Stimulated activated CD4-positive, alpha-beta T cell treated with anti-CD3 and anti-CD28 coated beads, Interleukin-4, amount 100 ng/mL, for 24 hours (primary cell): ENCODE results near the gene ING5.
A peak's percentile ranks its signal among the peaks of the same experiment; 100 is the strongest.
"Not testable (repeated sequence)": the region's sequence is repeated elsewhere in the genome, so short reads cannot be mapped to it uniquely, and the experiment has no call there.

ENCODE experiments used
- DNase-seq: peaks from one replicate; pipeline ENCODE4 v3.0.0-alpha.2; 2020

ING5 gene

GRCh38 chr2:241701399-241702154 is at the start of gene ING5:
Gene ING5, plus strand, starts transcription at chr2:241702039. Its CDS starts 27 bp downstream, at chr2:241702066.
- peak; percentile 97 for DNase-seq

GRCh38 chr2:241652142-241652541 is 49.7 kb upstream of the ING5 start:
- no peak for DNase-seq

GRCh38 chr2:241652722-241653121 is 49.1 kb upstream of the ING5 start:
- DNase-seq, result no peak

GRCh38 chr2:241653210-241653750 is 48.6 kb upstream of the ING5 start:
- DNase-seq, result no peak

GRCh38 chr2:241654551-241654950 is 47.3 kb upstream of the ING5 start:
- DNase-seq, result no peak

- no peak for DNase-seq
Observed at GRCh38 chr2:241655516-241656189, 46.2 kb upstream of the ING5 start.

- DNase-seq, result no peak
Observed at GRCh38 chr2:241656190-241656741, 45.6 kb upstream of the ING5 start.

- DNase-seq, result no peak
Observed at GRCh38 chr2:241657786-241658254, 44.0 kb upstream of the ING5 start.

- no peak for DNase-seq
Observed at GRCh38 chr2:241658296-241658695, 43.5 kb upstream of the ING5 start.

- peak; percentile 34 for DNase-seq
Observed at GRCh38 chr2:241659150-241659739, 42.6 kb upstream of the ING5 start.

- DNase-seq, result no peak
Observed at GRCh38 chr2:241660593-241661213, 41.1 kb upstream of the ING5 start.

GRCh38 chr2:241662731-241663130 is 39.1 kb upstream of the ING5 start:
- DNase-seq, result not testable (repeated sequence)

- no peak for DNase-seq
Observed at GRCh38 chr2:241665731-241666440, 36.0 kb upstream of the ING5 start.

GRCh38 chr2:241666627-241667400 is 35.0 kb upstream of the ING5 start:
- no peak for DNase-seq

GRCh38 chr2:241668354-241668753 is 33.5 kb upstream of the ING5 start:
- no peak for DNase-seq

- no peak for DNase-seq
Observed at GRCh38 chr2:241668839-241669238, 33.0 kb upstream of the ING5 start.

GRCh38 chr2:241670333-241671110 is 31.3 kb upstream of the ING5 start:
- no peak for DNase-seq

- DNase-seq, result no peak
Observed at GRCh38 chr2:241671457-241672240, 30.2 kb upstream of the ING5 start.
